ENCODE results near the gene ULK1.

GRCh38 chr12:131941987-131942341 lies 47.5 kb downstream of the ULK1 start:
- TF ChIP-seq RAD21 (IDR thresholded peaks at IDR 0.05; ENCODE audit: low read depth): no peak
- no peak for TF ChIP-seq CEBPB (IDR thresholded peaks at IDR 0.05)
- no peak for TF ChIP-seq MAX (IDR thresholded peaks at IDR 0.05)
- no peak for TF ChIP-seq YY1 (IDR thresholded peaks at IDR 0.05; ENCODE audit: low read depth)
- TF ChIP-seq TAF1 (IDR thresholded peaks at IDR 0.05; ENCODE audit: low read depth): no peak
- TF ChIP-seq CREB1 (IDR thresholded peaks at IDR 0.05; ENCODE audit: low read depth): no peak
- TF ChIP-seq REST (IDR thresholded peaks at IDR 0.05; ENCODE audit: low read depth): no peak
- no peak for TF ChIP-seq EGR1 (IDR thresholded peaks at IDR 0.05)
- no peak for TF ChIP-seq EP300 (IDR thresholded peaks at IDR 0.05; ENCODE audit: borderline replicate concordance)
- no peak for TF ChIP-seq NFIC (IDR thresholded peaks at IDR 0.05)
- TF ChIP-seq TEAD4 (IDR thresholded peaks at IDR 0.05): no peak
